HepG2 (cell line): ENCODE data around the gene RAET1E. TPM values are rescaled to one million over a fixed set of nuclear protein-coding genes. Genes with fewer than 3 reads are reported as not detected.

ENCODE experiments used
- CBX5 ChIP-seq: sonication (generic); formaldehyde crosslinking; IDR thresholded peaks from 2 replicates; pipeline ENCODE4 v1.4.0; 2020; ENCODE audit warnings: missing genetic modification reagents, borderline replicate concordance
- FIP1L1 ChIP-seq: fragments of 200-400 bp; formaldehyde crosslinking; IDR thresholded peaks from 2 replicates; pipeline ENCODE4 v1.6.1; 2018; ENCODE audit warnings: low read depth, mild to moderate bottlenecking, low read length, moderate library complexity, borderline replicate concordance; ENCODE audit not compliant: insufficient read depth
- FOXJ3 ChIP-seq: sonication (generic); formaldehyde crosslinking; IDR thresholded peaks from 2 replicates; pipeline ENCODE4 v1.4.0; 2020; ENCODE audit warnings: missing genetic modification reagents, mild to moderate bottlenecking, borderline replicate concordance
- NFE2L2 ChIP-seq: fragments of 150-350 bp; IDR thresholded peaks from 2 replicates; pipeline ENCODE4 v1.6.1; 2014; ENCODE audit warnings: low read length
- PHF20 ChIP-seq: sonication (generic); formaldehyde crosslinking; IDR thresholded peaks from 2 replicates; pipeline ENCODE4 v1.5.0; 2020; ENCODE audit warnings: mild to moderate bottlenecking, missing genetic modification reagents
- RAD21 ChIP-seq: fragments of 450-650 bp; formaldehyde crosslinking; IDR thresholded peaks from 2 replicates; pipeline ENCODE4 v1.5.0; 2020; ENCODE audit warnings: mild to moderate bottlenecking
- ZC3H4 ChIP-seq: sonication (generic); formaldehyde crosslinking; IDR thresholded peaks from 2 replicates; pipeline ENCODE4 v1.4.0; 2020; ENCODE audit warnings: missing genetic modification reagents, borderline replicate concordance
- ZNF451 ChIP-seq: sonication (generic); formaldehyde crosslinking; IDR thresholded peaks from 2 replicates; pipeline ENCODE4 v1.5.0; 2020; ENCODE audit warnings: mild to moderate bottlenecking, missing genetic modification reagents
- ZNF549 ChIP-seq: sonication (generic); formaldehyde crosslinking; IDR thresholded peaks from 2 replicates; pipeline ENCODE4 v1.5.0; 2020; ENCODE audit warnings: missing genetic modification reagents
- ZNF567 ChIP-seq: sonication (generic); formaldehyde crosslinking; IDR thresholded peaks from 2 replicates; pipeline ENCODE4 v1.8.1; 2023; ENCODE audit warnings: mild to moderate bottlenecking, missing genetic modification reagents, borderline replicate concordance
- ZNF605 ChIP-seq: sonication (generic); formaldehyde crosslinking; IDR thresholded peaks from 2 replicates; pipeline ENCODE4 v1.8.0; 2022; ENCODE audit warnings: mild to moderate bottlenecking, missing genetic modification reagents
- polyA plus RNA-seq, 8 experiments: library from polyadenylated mRNA; depleted of rRNA in 3 of 8; stranded (reverse) in 7 of 8; unstranded in 1 of 8; fragments of >200 nt; fragmentation: Illumina TruSeq in 4 of 8; extraction: Trizol in 4 of 8; gene quantifications; 2 replicates each; pipeline versions ENCODE4 v1.2.1 to v1.2.3, GENCODE V29; 2011 to 2016; ENCODE audit warnings: low read depth in 4 of 8, missing spikeins in 1 of 8, mixed read lengths in 1 of 8; ENCODE audit not compliant: insufficient read depth in 1 of 8
- total RNA-seq, 5 experiments: library from RNA; depleted of rRNA; stranded (reverse); fragments of >200 nt; fragmentation: Illumina TruSeq; extraction: Trizol; gene quantifications; 2 replicates each; pipeline ENCODE4 v1.2.3, GENCODE V29; 2016; ENCODE audit warnings: low read depth in 1 of 5
- TF ChIP-seq, protein P1 (sequence below): sonication (generic); formaldehyde crosslinking; IDR thresholded peaks from 2 replicates; pipeline ENCODE4 v1.4.0; 2020; ENCODE audit warnings: missing genetic modification reagents
- TF ChIP-seq, protein P2 (sequence below): sonication (generic); formaldehyde crosslinking; IDR thresholded peaks from 2 replicates; pipeline ENCODE4 v1.8.0; 2023; ENCODE audit warnings: mild to moderate bottlenecking, missing genetic modification reagents
- TF ChIP-seq, protein P3 (sequence below): sonication (generic); formaldehyde crosslinking; IDR thresholded peaks from 2 replicates; pipeline ENCODE4 v1.5.1; 2020; ENCODE audit warnings: mild to moderate bottlenecking, missing genetic modification reagents, moderate library complexity
- TF ChIP-seq, protein P4 (sequence below): sonication (generic); formaldehyde crosslinking; IDR thresholded peaks from 2 replicates; pipeline ENCODE4 v1.4.0; 2020; ENCODE audit warnings: mild to moderate bottlenecking, missing genetic modification reagents, borderline replicate concordance
- TF ChIP-seq, protein P5 (sequence below): sonication (generic); formaldehyde crosslinking; IDR thresholded peaks from 2 replicates; pipeline ENCODE4 v1.9.0; 2021; ENCODE audit warnings: missing genetic modification reagents, mild to moderate bottlenecking, borderline replicate concordance

The RAET1E gene
- total and polyA plus RNA-seq, 2 of the 13 experiments (the other 11 are each of a cell fraction or from before 2014, with no cell fraction given) = not detected

DNA sequence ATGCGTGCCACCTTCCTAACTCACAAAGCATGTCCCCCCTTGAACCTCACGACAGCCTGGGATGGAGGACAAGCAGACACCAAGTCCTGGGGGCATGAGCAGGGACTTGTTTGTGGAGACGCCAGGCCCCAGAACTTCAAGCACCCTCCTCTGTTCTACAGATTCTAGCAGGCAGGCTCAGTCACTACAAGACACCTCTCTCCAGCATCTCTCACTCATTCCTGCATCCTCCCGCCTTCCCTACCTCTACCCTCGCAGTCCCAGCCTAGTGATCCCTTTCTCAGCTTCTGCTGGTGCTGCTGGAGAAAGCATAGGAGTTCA is 37.4 kb downstream of the RAET1E start (continued):
- TF ChIP-seq ZNF451 (CRISPR knock-in tag) (0 out of 2 replicates have a peak, but pooled peaks have one; percentile 32), NFE2L2 (0 out of 2 replicates have a peak, but pooled peaks have one; percentile 0), ZC3H4 (CRISPR knock-in tag) (0 out of 2 replicates have a peak, but pooled peaks have one; percentile 54), ZNF567 (no peak), FIP1L1 (no peak), ZNF605 (CRISPR knock-in tag) (no peak), RAD21 (CRISPR knock-in tag) (peak; percentile 50; the same call in 1 of the 2 replicates), CBX5 (peak; percentile 60), PHF20 (CRISPR knock-in tag) (0 out of 2 replicates have a peak, but pooled peaks have one; percentile 10), FOXJ3 (no peak), ZNF549 (no peak)
- TF ChIP-seq, protein P1, sequence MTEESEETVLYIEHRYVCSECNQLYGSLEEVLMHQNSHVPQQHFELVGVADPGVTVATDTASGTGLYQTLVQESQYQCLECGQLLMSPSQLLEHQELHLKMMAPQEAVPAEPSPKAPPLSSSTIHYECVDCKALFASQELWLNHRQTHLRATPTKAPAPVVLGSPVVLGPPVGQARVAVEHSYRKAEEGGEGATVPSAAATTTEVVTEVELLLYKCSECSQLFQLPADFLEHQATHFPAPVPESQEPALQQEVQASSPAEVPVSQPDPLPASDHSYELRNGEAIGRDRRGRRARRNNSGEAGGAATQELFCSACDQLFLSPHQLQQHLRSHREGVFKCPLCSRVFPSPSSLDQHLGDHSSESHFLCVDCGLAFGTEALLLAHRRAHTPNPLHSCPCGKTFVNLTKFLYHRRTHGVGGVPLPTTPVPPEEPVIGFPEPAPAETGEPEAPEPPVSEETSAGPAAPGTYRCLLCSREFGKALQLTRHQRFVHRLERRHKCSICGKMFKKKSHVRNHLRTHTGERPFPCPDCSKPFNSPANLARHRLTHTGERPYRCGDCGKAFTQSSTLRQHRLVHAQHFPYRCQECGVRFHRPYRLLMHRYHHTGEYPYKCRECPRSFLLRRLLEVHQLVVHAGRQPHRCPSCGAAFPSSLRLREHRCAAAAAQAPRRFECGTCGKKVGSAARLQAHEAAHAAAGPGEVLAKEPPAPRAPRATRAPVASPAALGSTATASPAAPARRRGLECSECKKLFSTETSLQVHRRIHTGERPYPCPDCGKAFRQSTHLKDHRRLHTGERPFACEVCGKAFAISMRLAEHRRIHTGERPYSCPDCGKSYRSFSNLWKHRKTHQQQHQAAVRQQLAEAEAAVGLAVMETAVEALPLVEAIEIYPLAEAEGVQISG (CRISPR knock-in tag) = no peak
- TF ChIP-seq, protein P2, sequence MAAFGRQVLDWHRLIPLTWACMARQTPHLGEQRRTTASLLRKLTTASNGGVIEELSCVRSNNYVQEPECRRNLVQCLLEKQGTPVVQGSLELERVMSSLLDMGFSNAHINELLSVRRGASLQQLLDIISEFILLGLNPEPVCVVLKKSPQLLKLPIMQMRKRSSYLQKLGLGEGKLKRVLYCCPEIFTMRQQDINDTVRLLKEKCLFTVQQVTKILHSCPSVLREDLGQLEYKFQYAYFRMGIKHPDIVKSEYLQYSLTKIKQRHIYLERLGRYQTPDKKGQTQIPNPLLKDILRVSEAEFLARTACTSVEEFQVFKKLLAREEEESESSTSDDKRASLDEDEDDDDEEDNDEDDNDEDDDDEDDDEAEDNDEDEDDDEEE = 0 out of 2 replicates have a peak, but pooled peaks have one; percentile 13
- TF ChIP-seq, protein P3, sequence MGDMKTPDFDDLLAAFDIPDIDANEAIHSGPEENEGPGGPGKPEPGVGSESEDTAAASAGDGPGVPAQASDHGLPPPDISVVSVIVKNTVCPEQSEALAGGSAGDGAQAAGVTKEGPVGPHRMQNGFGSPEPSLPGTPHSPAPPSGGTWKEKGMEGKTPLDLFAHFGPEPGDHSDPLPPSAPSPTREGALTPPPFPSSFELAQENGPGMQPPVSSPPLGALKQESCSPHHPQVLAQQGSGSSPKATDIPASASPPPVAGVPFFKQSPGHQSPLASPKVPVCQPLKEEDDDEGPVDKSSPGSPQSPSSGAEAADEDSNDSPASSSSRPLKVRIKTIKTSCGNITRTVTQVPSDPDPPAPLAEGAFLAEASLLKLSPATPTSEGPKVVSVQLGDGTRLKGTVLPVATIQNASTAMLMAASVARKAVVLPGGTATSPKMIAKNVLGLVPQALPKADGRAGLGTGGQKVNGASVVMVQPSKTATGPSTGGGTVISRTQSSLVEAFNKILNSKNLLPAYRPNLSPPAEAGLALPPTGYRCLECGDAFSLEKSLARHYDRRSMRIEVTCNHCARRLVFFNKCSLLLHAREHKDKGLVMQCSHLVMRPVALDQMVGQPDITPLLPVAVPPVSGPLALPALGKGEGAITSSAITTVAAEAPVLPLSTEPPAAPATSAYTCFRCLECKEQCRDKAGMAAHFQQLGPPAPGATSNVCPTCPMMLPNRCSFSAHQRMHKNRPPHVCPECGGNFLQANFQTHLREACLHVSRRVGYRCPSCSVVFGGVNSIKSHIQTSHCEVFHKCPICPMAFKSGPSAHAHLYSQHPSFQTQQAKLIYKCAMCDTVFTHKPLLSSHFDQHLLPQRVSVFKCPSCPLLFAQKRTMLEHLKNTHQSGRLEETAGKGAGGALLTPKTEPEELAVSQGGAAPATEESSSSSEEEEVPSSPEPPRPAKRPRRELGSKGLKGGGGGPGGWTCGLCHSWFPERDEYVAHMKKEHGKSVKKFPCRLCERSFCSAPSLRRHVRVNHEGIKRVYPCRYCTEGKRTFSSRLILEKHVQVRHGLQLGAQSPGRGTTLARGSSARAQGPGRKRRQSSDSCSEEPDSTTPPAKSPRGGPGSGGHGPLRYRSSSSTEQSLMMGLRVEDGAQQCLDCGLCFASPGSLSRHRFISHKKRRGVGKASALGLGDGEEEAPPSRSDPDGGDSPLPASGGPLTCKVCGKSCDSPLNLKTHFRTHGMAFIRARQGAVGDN (CRISPR knock-in tag) = peak; percentile 30; the same call in 1 of the 2 replicates
- TF ChIP-seq, protein P4, sequence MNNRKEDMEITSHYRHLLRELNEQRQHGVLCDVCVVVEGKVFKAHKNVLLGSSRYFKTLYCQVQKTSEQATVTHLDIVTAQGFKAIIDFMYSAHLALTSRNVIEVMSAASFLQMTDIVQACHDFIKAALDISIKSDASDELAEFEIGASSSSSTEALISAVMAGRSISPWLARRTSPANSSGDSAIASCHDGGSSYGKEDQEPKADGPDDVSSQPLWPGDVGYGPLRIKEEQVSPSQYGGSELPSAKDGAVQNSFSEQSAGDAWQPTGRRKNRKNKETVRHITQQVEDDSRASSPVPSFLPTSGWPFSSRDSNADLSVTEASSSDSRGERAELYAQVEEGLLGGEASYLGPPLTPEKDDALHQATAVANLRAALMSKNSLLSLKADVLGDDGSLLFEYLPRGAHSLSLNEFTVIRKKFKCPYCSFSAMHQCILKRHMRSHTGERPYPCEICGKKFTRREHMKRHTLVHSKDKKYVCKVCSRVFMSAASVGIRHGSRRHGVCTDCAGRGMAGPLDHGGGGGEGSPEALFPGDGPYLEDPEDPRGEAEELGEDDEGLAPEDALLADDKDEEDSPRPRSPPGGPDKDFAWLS (CRISPR knock-in tag) = no peak
- TF ChIP-seq, protein P5, sequence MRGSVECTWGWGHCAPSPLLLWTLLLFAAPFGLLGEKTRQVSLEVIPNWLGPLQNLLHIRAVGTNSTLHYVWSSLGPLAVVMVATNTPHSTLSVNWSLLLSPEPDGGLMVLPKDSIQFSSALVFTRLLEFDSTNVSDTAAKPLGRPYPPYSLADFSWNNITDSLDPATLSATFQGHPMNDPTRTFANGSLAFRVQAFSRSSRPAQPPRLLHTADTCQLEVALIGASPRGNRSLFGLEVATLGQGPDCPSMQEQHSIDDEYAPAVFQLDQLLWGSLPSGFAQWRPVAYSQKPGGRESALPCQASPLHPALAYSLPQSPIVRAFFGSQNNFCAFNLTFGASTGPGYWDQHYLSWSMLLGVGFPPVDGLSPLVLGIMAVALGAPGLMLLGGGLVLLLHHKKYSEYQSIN (CRISPR knock-in tag) = no peak
- TF ChIP-seq, all 625 proteins: peak for 21
